Measurements from ENCODE around the gene S100PBP. TPM values are rescaled to one million over a fixed set of nuclear protein-coding genes. Genes with fewer than 3 reads are reported as not detected.

The S100PBP gene
- total and polyA plus RNA-seq, 2 donors (not counting 1 experiment from before 2014, with no cell fraction given): 36.3 to 41.8 TPM

DNA sequence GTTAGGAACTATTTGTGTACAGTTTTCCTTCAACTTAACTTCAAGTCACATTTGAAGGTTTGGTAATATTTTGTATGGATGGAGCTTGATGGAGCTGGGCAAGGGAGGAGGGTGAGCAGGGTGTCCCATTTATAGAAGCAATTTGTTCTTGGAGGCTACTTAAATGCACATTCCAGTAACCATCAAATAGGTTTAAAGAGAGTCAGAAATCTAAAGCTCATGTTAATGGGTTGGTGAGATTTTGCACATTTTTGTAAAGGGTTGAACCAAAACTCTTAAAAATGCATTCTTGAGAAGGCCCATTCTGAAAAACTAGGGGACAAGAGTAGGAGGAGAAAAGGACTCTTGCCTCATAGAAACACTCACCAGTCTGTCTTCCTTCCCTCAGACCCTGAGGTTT lies 43.1 kb downstream of the S100PBP start:
- Histone ChIP-seq H3K9me3 (ENCODE audit: control insufficient read depth, insufficient read depth, low read depth, low read length) (no peaks in the 10 kb centered on the region), H3K27ac (ENCODE audit: insufficient read depth, low read length) (no peak overlapping the region), H3K4me1 (ENCODE audit: control insufficient read depth, extremely low read depth, insufficient read depth, low read length) (no peaks in the 10 kb centered on the region), H3K4me3 (replicated peaks in 1 of 4; ENCODE audit: control extremely low read depth in 1 of 4, insufficient read depth in 1 of 4, low read depth in 3 of 4, low read length in 4 of 4) (no peak overlapping the region), H3K36me3 (ENCODE audit: control insufficient read depth, insufficient read depth, low read length) (peaks cover 1% of the 10 kb centered on the region), H3K4me2 (ENCODE audit: extremely low read depth, insufficient read depth, low read length) (no peak overlapping the region), H3K27me3 (ENCODE audit: control insufficient read depth, insufficient read depth, low read length) (no peaks in the 10 kb centered on the region), H3K9ac (ENCODE audit: insufficient read depth, low read length) (no peak overlapping the region), H4K20me1 (ENCODE audit: control insufficient read depth, extremely low read depth, insufficient read depth, low read length) (no peaks in the 10 kb centered on the region), H2AFZ (ENCODE audit: low read length) (no peak overlapping the region), H3K79me2 (ENCODE audit: control insufficient read depth, insufficient read depth, low read length) (no peaks in the 10 kb centered on the region)
- TF ChIP-seq, protein P1, sequence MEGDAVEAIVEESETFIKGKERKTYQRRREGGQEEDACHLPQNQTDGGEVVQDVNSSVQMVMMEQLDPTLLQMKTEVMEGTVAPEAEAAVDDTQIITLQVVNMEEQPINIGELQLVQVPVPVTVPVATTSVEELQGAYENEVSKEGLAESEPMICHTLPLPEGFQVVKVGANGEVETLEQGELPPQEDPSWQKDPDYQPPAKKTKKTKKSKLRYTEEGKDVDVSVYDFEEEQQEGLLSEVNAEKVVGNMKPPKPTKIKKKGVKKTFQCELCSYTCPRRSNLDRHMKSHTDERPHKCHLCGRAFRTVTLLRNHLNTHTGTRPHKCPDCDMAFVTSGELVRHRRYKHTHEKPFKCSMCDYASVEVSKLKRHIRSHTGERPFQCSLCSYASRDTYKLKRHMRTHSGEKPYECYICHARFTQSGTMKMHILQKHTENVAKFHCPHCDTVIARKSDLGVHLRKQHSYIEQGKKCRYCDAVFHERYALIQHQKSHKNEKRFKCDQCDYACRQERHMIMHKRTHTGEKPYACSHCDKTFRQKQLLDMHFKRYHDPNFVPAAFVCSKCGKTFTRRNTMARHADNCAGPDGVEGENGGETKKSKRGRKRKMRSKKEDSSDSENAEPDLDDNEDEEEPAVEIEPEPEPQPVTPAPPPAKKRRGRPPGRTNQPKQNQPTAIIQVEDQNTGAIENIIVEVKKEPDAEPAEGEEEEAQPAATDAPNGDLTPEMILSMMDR (conservative IDR thresholded peaks at IDR 0.05 in 1 of 2, IDR thresholded peaks at IDR 0.05 in 1 of 2; ENCODE audit: low read depth in 1 of 2, low read length in 2 of 2): no peak
- no peak for TF ChIP-seq EZH2 (IDR thresholded peaks at IDR 0.05; ENCODE audit: low read length, missing control alignments)
- no peak for DNase-seq (ENCODE audit: low read depth in 2 of 2)

DNA sequence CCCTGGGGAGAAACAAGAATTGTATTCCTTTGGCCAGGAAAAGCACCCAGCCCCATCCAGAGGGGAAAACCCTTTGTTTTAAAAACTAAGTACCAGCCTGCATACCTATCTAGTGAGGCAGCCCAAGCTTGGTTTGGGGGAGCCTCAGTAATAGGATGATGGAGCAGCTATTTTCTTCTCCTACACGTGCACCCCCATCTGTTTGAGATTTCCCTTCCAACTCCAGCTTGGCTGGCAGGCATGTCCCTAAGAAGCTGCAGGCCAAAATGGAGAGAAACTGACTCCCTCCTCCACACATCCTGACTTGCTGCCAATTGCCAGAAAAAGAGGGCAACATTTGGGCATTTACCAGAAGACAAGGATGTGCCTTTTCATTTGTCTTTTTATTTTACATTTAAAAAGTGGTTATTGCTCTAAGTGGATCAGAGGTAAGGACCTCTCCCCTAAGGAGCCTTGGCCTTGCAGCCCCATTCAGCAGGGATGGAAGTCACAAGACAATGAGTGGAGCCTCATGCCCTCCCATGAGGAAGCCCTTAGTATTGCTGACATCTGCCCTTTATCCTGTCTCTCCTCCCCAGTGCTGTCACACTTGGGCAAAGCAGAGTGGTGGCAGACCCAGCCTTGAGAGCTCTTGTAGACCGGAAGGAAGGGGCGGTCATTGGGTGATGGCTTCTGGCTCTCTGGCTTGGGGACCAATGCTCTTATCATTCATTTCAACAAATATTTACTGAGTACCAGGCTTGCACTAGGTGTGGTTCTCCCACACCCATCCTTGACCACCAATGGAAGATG lies 44.6 kb downstream of the S100PBP start:
- Histone ChIP-seq H3K79me2 (ENCODE audit: control insufficient read depth, insufficient read depth, low read length) (no peaks in the 10 kb centered on the region), H3K4me3 (replicated peaks in 1 of 4; ENCODE audit: control extremely low read depth in 1 of 4, insufficient read depth in 1 of 4, low read depth in 3 of 4, low read length in 4 of 4) (no peak overlapping the region), H3K36me3 (ENCODE audit: control insufficient read depth, insufficient read depth, low read length) (no peaks in the 10 kb centered on the region), H3K27ac (ENCODE audit: insufficient read depth, low read length) (no peak overlapping the region), H3K9me3 (ENCODE audit: control insufficient read depth, insufficient read depth, low read depth, low read length) (no peaks in the 10 kb centered on the region), H3K9ac (ENCODE audit: insufficient read depth, low read length) (no peak overlapping the region), H4K20me1 (ENCODE audit: control insufficient read depth, extremely low read depth, insufficient read depth, low read length) (no peaks in the 10 kb centered on the region), H3K27me3 (ENCODE audit: control insufficient read depth, insufficient read depth, low read length) (no peaks in the 10 kb centered on the region), H3K4me2 (ENCODE audit: extremely low read depth, insufficient read depth, low read length) (peak overlapping the region; percentile 27), H2AFZ (ENCODE audit: low read length) (no peak overlapping the region), H3K4me1 (ENCODE audit: control insufficient read depth, extremely low read depth, insufficient read depth, low read length) (no peaks in the 10 kb centered on the region)
- DNase-seq (ENCODE audit: low read depth in 2 of 2): peak in 1 of 2 donors; percentile 20
- TF ChIP-seq, protein P1 (conservative IDR thresholded peaks at IDR 0.05 in 1 of 2, IDR thresholded peaks at IDR 0.05 in 1 of 2; ENCODE audit: low read depth in 1 of 2, low read length in 2 of 2): no peak
- TF ChIP-seq EZH2 (IDR thresholded peaks at IDR 0.05; ENCODE audit: low read length, missing control alignments): no peak

DNA sequence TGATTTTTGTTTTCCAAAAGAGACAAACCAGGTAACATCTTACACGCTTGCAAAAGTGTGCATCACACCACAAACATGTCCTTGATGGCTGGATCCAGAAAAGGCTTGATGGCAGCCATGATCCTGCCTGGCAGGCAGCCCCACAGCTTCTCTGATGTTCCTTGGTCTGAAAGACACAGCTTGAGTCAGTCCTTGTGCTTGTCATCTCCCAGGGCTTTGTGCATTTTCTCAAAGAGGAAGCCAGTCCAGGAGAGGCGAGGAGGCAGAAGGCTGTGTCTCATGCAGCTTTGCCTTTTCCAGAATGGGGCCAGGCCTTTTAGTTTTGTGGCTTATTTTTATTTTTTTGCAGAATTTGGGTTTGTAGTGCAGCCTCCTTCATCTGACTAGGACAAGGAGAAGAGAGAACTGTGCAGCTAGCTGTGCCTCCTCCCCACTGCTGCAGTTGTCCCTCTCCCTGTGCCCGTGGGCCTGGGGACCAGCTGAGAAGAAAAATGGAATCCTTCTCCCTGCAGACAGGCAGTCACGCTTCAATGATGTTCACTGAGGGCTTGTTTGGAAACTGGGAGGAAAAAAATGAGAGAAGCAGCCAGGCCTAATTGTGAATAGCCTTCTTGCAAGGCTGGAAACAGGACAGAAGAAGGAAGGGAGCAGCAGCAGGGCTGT lies 45.9 kb downstream of the S100PBP start:
- Histone ChIP-seq H3K4me1 (ENCODE audit: control insufficient read depth, extremely low read depth, insufficient read depth, low read length) (no peaks in the 10 kb centered on the region), H4K20me1 (ENCODE audit: control insufficient read depth, extremely low read depth, insufficient read depth, low read length) (no peaks in the 10 kb centered on the region), H3K36me3 (ENCODE audit: control insufficient read depth, insufficient read depth, low read length) (no peaks in the 10 kb centered on the region), H3K9ac (ENCODE audit: insufficient read depth, low read length) (no peak overlapping the region), H3K9me3 (ENCODE audit: control insufficient read depth, insufficient read depth, low read depth, low read length) (no peaks in the 10 kb centered on the region), H3K4me2 (ENCODE audit: extremely low read depth, insufficient read depth, low read length) (no peak overlapping the region), H3K27ac (ENCODE audit: insufficient read depth, low read length) (no peak overlapping the region), H3K79me2 (ENCODE audit: control insufficient read depth, insufficient read depth, low read length) (no peaks in the 10 kb centered on the region), H3K27me3 (ENCODE audit: control insufficient read depth, insufficient read depth, low read length) (no peaks in the 10 kb centered on the region), H3K4me3 (replicated peaks in 1 of 4; ENCODE audit: control extremely low read depth in 1 of 4, insufficient read depth in 1 of 4, low read depth in 3 of 4, low read length in 4 of 4) (no peak overlapping the region), H2AFZ (ENCODE audit: low read length) (no peak overlapping the region)
- no peak for DNase-seq (ENCODE audit: low read depth in 2 of 2)
- TF ChIP-seq EZH2 (IDR thresholded peaks at IDR 0.05; ENCODE audit: low read length, missing control alignments): no peak
